Measurements from ENCODE around the gene DRC3. TPM values are rescaled to one million over a fixed set of nuclear protein-coding genes. Genes with fewer than 3 reads are reported as not detected.

DRC3 gene, protein sequence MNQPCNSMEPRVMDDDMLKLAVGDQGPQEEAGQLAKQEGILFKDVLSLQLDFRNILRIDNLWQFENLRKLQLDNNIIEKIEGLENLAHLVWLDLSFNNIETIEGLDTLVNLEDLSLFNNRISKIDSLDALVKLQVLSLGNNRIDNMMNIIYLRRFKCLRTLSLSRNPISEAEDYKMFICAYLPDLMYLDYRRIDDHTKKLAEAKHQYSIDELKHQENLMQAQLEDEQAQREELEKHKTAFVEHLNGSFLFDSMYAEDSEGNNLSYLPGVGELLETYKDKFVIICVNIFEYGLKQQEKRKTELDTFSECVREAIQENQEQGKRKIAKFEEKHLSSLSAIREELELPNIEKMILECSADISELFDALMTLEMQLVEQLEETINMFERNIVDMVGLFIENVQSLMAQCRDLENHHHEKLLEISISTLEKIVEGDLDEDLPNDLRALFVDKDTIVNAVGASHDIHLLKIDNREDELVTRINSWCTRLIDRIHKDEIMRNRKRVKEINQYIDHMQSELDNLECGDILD
- under 0.01 and 0.13 TPM in 2 replicates for total RNA-seq

DNA sequence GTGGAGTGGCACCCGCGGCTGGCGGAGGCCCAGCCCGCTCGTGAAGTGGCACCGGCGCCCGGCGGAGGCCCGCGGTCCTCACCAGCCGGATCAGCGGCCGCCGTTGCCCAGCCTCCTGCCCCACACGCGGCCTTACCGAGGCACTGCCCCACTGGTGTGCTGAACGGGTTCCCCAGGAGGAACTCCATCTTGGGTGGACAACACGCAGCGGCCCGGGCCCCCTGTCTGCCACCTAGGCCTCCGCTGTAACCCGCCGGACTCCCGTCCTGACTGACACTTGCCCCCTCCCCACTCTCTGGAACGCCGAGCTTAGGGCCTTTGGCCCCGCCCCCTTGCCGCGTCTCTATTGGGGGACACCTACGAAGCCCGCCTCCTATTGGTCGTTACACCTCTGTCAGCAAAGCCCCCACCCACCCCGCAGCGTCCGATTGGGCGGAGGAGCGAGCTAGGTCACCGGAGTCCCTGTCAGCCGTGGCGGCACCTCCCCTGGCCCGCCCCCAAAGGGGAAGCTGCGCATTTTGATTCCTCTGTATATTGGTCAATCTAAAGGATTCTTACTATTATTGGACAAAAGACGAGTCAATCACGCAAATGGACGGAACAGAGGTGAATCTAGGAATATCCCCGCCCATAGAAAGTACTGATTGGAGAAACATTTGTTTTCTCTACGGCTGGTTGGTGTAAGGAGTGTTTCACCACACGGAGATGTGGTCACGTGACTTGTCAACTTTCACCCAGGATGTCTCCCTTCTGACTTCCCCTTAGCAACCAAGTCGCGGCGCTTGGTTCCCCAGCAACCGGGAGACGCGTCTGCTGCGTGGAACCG lies at the start of gene DRC3, which contains the start of gene TOM1L2:
Gene DRC3 (plus strand): TSS at position 737 of the 826 bp plus-strand sequence. CDS start 4,737 bp downstream, outside the sequence.
Gene TOM1L2 (minus strand): TSS at position 275 of the 826 bp plus-strand sequence. CDS start 87 bp downstream, at position 188.
- TF ChIP-seq, protein P1, sequence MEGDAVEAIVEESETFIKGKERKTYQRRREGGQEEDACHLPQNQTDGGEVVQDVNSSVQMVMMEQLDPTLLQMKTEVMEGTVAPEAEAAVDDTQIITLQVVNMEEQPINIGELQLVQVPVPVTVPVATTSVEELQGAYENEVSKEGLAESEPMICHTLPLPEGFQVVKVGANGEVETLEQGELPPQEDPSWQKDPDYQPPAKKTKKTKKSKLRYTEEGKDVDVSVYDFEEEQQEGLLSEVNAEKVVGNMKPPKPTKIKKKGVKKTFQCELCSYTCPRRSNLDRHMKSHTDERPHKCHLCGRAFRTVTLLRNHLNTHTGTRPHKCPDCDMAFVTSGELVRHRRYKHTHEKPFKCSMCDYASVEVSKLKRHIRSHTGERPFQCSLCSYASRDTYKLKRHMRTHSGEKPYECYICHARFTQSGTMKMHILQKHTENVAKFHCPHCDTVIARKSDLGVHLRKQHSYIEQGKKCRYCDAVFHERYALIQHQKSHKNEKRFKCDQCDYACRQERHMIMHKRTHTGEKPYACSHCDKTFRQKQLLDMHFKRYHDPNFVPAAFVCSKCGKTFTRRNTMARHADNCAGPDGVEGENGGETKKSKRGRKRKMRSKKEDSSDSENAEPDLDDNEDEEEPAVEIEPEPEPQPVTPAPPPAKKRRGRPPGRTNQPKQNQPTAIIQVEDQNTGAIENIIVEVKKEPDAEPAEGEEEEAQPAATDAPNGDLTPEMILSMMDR (IDR thresholded peaks at IDR 0.05; ENCODE audit: insufficient read depth, low read length, severe bottlenecking), result no peak
- DNase-seq (ENCODE audit: low read depth), result peak; percentile 100
- peak; percentile 100 for FAIRE-seq
- peak within 1 kb of the TSS; percentile 78 for H3K4me3 ChIP-seq (ENCODE audit: low read depth, low read length)
- H3K27me3 ChIP-seq (ENCODE audit: control insufficient read depth, insufficient read depth, low read length), result no peaks in the 10 kb centered on the region
- H3K36me3 ChIP-seq (ENCODE audit: control insufficient read depth, insufficient read depth, low read length), result no peaks in the 10 kb centered on the region

DNA sequence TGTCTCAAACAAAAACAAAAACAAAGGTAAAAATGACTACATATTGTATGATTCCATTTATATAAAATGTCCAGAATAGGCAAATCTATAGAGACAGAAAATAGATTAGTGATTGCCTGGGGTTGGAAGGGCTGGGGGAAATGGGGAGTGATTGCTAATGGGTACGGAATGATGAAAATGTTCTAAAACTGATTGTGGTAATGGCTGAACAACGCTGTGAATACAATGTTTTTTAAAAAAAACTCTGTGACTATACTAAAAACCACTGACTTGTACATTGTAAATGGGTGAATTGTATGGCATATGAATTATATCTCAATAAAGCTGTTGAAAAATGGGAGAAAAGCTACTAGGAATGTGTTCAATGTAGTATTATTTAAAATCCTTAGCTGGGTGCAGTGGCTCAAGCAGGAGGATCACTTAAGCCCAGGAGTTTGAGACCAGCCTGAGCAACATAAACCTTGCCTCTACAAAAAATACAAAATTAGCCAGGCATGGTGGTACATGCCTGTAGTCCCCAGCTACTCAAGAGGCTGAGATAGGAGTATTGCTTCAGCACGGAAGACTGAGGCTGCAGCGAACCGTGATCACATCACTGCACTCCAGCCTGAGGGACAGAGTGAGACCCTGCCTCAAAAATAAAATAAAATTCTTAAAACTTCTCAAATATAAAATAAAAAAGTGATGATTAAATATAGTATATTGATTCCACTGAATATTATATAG lies 48.4 kb upstream of the DRC3 start:
- TF ChIP-seq, protein P1 (IDR thresholded peaks at IDR 0.05; ENCODE audit: insufficient read depth, low read length, severe bottlenecking), result no peak
- FAIRE-seq (no peak), DNase-seq (ENCODE audit: low read depth) (no peak)
- no peaks in the 10 kb centered on the region for H3K27me3 ChIP-seq (ENCODE audit: control insufficient read depth, insufficient read depth, low read length)
- H3K4me3 ChIP-seq (ENCODE audit: low read depth, low read length), result no peak overlapping the region
- H3K36me3 ChIP-seq (ENCODE audit: control insufficient read depth, insufficient read depth, low read length), result no peaks in the 10 kb centered on the region

DNA sequence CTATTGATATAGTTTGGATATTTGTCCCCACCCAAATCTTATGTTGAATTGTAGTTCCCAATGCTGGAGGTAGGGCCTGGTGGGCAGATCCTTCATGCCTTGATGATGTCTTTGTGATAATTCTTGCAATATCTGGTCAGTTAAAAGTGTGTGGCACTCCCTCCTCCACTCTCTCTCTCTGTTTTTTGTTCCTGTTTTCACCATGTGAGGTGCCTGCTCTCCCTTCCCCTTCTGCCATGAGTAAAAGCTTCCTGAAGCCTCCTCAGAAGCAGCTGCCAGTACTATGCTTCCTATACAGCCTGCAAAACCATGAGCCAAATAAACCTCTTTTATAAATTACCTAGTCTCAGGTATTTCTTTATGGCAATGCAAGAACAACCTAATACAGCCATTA lies 47.8 kb upstream of the DRC3 start:
- Histone ChIP-seq H3K4me3 (ENCODE audit: low read depth, low read length) (no peak overlapping the region), H3K36me3 (ENCODE audit: control insufficient read depth, insufficient read depth, low read length) (no peaks in the 10 kb centered on the region), H3K27me3 (ENCODE audit: control insufficient read depth, insufficient read depth, low read length) (no peaks in the 10 kb centered on the region)
- TF ChIP-seq, protein P1 (IDR thresholded peaks at IDR 0.05; ENCODE audit: insufficient read depth, low read length, severe bottlenecking), result no peak
- DNase-seq (ENCODE audit: low read depth) (no peak), FAIRE-seq (no peak)

DNA sequence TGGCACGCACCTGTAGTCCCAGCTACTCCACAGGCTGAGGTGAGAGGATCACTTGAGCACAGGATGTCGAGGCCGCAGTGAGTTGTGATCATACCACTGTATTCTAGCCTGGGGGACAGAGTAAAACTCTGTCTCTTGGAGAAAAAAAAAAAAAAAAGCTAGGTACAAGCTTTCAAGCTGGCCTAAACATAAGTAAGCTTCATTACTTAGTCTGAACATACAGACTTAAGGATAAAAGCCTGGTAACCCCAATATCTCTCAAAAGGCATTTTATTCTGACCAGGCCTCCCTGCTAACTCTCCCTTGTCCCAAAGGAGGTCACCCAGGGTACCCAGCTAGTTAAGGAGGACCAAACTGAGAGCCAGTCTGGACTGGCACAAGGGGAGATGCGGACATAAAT lies 46.6 kb upstream of the DRC3 start:
- no peak for DNase-seq (ENCODE audit: low read depth)
- FAIRE-seq, result no peak
- TF ChIP-seq, protein P1 (IDR thresholded peaks at IDR 0.05; ENCODE audit: insufficient read depth, low read length, severe bottlenecking), result no peak
- Histone ChIP-seq H3K27me3 (ENCODE audit: control insufficient read depth, insufficient read depth, low read length) (no peaks in the 10 kb centered on the region), H3K36me3 (ENCODE audit: control insufficient read depth, insufficient read depth, low read length) (no peaks in the 10 kb centered on the region), H3K4me3 (ENCODE audit: low read depth, low read length) (no peak overlapping the region)

DNA sequence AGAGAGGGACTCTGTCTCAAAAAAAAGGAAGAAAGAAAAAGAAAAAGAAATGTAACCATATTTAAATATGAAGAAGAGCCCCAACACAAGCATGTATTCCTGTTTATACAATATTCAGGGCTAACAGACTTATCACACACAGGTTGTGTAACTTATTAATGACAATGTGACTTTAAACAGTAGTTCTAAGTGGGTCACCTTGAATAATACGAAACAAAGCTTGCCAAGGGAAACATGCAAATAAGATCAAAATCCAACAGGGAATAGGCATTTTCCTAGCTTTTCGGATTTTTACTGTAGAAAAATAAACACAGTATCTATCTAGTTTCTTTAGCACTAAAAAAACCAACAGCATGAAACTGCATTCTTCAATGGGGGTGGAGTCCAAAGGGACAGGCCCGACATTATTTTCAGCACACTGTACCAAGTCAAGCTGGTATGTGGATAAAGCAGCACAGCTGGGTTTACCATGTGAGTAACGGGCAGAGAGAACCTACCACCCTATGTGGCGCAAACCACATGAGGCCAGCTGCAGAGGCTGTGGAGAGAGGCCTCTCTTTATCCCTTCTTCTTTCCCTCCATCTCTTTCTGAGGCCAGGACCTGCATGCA lies 45.7 kb upstream of the DRC3 start:
- DNase-seq (ENCODE audit: low read depth), result no peak
- no peak for FAIRE-seq
- H3K36me3 ChIP-seq (ENCODE audit: control insufficient read depth, insufficient read depth, low read length), result no peaks in the 10 kb centered on the region
- H3K4me3 ChIP-seq (ENCODE audit: low read depth, low read length), result no peak overlapping the region
- no peaks in the 10 kb centered on the region for H3K27me3 ChIP-seq (ENCODE audit: control insufficient read depth, insufficient read depth, low read length)
- TF ChIP-seq, protein P1 (IDR thresholded peaks at IDR 0.05; ENCODE audit: insufficient read depth, low read length, severe bottlenecking), result no peak

Measured in bronchial epithelial cell (primary cell).